ENCODE data around the gene DTNA.

- TF ChIP-seq CTCF (IDR thresholded peaks at IDR 0.05) (no peak), POLR2A (IDR thresholded peaks at IDR 0.05) (no peak)
Measured at GRCh38 chr18:34801774-34802173, 91.7 kb downstream of the DTNA start.

Measured in adrenal gland (tissue), 5 donors.